ENCODE data around the gene PANK2.
"Not testable (repeated sequence)": the region's sequence is repeated elsewhere in the genome, so short reads cannot be mapped to it uniquely, and the experiment has no call there.

PANK2 gene

GRCh38 chr20:3888622-3889488 is at the start of gene PANK2:
Gene PANK2 (plus strand): TSS chr20:3889387.
- peak; percentile 100 for DNase-seq

GRCh38 chr20:3840201-3840600 is 49.0 kb upstream of the PANK2 start:
- DNase-seq, result not testable (repeated sequence)

- no peak for DNase-seq
Observed at GRCh38 chr20:3842348-3842930, 46.7 kb upstream of the PANK2 start.

- no peak for DNase-seq
Observed at GRCh38 chr20:3843490-3843889, 45.7 kb upstream of the PANK2 start.

GRCh38 chr20:3843990-3844619 is 45.1 kb upstream of the PANK2 start:
- DNase-seq, result not testable (repeated sequence)

GRCh38 chr20:3846378-3846739 is 42.8 kb upstream of the PANK2 start:
- peak; percentile 50 for DNase-seq

GRCh38 chr20:3846740-3847428 is 42.3 kb upstream of the PANK2 start, which contains the start of gene MAVS:
Gene MAVS (plus strand): TSS chr20:3846834. CDS start chr20:3854625, 7,791 bp downstream.
- DNase-seq, result peak; percentile 92

- no peak for DNase-seq
Observed at GRCh38 chr20:3847429-3847940, 41.7 kb upstream of the PANK2 start.

- no peak for DNase-seq
Observed at GRCh38 chr20:3848565-3848964, 40.6 kb upstream of the PANK2 start.

GRCh38 chr20:3854462-3854871 is 34.7 kb upstream of the PANK2 start:
- no peak for DNase-seq

GRCh38 chr20:3857405-3857804 is 31.8 kb upstream of the PANK2 start:
- no peak for DNase-seq

- no peak for DNase-seq
Observed at GRCh38 chr20:3858689-3859088, 30.5 kb upstream of the PANK2 start.

GRCh38 chr20:3861191-3861590 is 28.0 kb upstream of the PANK2 start:
- DNase-seq, result no peak

GRCh38 chr20:3862333-3862732 is 26.9 kb upstream of the PANK2 start:
- DNase-seq, result no peak

GRCh38 chr20:3863317-3863716 is 25.9 kb upstream of the PANK2 start:
- DNase-seq, result no peak

- no peak for DNase-seq
Observed at GRCh38 chr20:3864518-3864917, 24.7 kb upstream of the PANK2 start.

- no peak for DNase-seq
Observed at GRCh38 chr20:3865152-3865886, 23.9 kb upstream of the PANK2 start.

GRCh38 chr20:3865887-3866407 is 23.2 kb upstream of the PANK2 start:
- no peak for DNase-seq

GRCh38 chr20:3866464-3866863 is 22.7 kb upstream of the PANK2 start:
- DNase-seq, result no peak

GRCh38 chr20:3867802-3868201 is 21.4 kb upstream of the PANK2 start:
- no peak for DNase-seq

- no peak for DNase-seq
Observed at GRCh38 chr20:3869839-3870634, 19.1 kb upstream of the PANK2 start.
